Activated CD8-positive, alpha-beta T cell treated with anti-CD3 and anti-CD28 coated beads, Interleukin-2, amount 10 ng/mL, durations not matched to agents 7 days and 5 days (primary cell): ENCODE data around the gene ZNF512B. TPM values are rescaled to one million over a fixed set of nuclear protein-coding genes. Genes with fewer than 3 reads are reported as not detected.

Experiments used
- ATAC-seq: fragments of 150-1000 bp; cut with Tn5 transposase; one replicate; pipeline ENCODE4 v1.10.0; 2021; ENCODE audit warnings: moderate library complexity
- CTCF ChIA-PET: fragments of 350-600 bp; sonication (Branson Sonifier 250); formaldehyde crosslinking; loops from one replicate; lab custom pipeline; 2021; ENCODE audit warnings: antibody characterized with exemption; lab: Charles Lee
- POLR2A ChIA-PET: fragments of 350-600 bp; sonication (Branson Sonifier 250); formaldehyde crosslinking; loops from one replicate; lab custom pipeline; 2021; ENCODE audit warnings: antibody characterized with exemption; lab: Charles Lee
- DNase-seq: peaks from one replicate; pipeline ENCODE4 v3.0.0-alpha.2; 2020
- H3K27ac Mint-ChIP-seq: one replicate; pipeline ENCODE4 v1.8.0; 2021; ENCODE audit warnings: mild to moderate bottlenecking, mixed read lengths
- H3K27me3 Mint-ChIP-seq: one replicate; pipeline ENCODE4 v1.8.0; 2021; ENCODE audit warnings: low read depth, mixed read lengths
- H3K36me3 Mint-ChIP-seq: one replicate; pipeline ENCODE4 v1.8.0; 2021; ENCODE audit warnings: low read depth, mixed read lengths
- H3K4me1 Mint-ChIP-seq: one replicate; pipeline ENCODE4 v1.8.0; 2021; ENCODE audit warnings: low read depth, mixed read lengths
- H3K4me3 Mint-ChIP-seq: one replicate; pipeline ENCODE4 v1.8.0; 2021; ENCODE audit warnings: mild to moderate bottlenecking, mixed read lengths
- H3K9me3 Mint-ChIP-seq: one replicate; pipeline ENCODE4 v1.8.0; 2022; ENCODE audit warnings: mixed read lengths; ENCODE audit not compliant: insufficient read depth
- total RNA-seq, 2 experiments: library from RNA; stranded (reverse); gene quantifications; one replicate each; pipeline ENCODE4 v1.2.3, GENCODE V29; 2021

The ZNF512B gene
- total RNA-seq, 2 experiments from 2014 or later: 12.0 to 12.1 TPM

DNA sequence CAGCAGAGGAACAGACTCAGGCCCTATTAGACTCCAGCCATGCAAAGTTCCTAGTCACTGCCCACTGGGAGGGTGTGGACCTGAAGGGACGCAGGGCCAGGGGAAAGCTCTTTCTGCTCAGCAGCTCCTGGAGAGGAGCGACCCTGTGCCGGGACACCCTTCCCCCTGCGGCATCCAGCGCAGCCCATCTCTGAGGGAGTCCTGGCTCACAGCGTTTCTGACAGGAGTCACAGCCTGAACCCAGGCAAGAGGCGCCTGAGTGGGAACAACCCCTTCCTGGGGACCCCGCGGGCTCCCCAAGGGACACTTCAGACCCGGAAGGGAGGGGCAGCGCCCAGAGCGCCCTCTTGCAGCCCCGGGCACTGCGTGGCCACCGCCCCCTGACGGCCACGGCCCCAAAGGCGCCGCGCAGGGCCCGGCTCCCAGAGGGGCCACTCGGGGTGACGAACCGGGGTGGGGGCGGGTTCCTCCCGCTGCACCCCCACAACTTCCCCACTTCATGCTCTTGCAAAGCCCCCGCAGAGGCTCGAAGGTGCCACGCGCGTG is 14.4 kb downstream of the ZNF512B start:
- DNase-seq (no peak), ATAC-seq (peak; percentile 31)
- Mint-ChIP-seq H3K4me1 (peaks cover 41% of the 10 kb centered on the region), H3K9me3 (no peaks in the 10 kb centered on the region), H3K27ac (peak overlapping the region; percentile 78), H3K36me3 (peaks cover 8% of the 10 kb centered on the region), H3K27me3 (no peaks in the 10 kb centered on the region), H3K4me3 (peak overlapping the region; percentile 83)
- ChIA-PET CTCF (interaction anchor here (0.6 to 1.9 kb wide), 4 partner anchors 25 to 867 kb away, joined by 3 to 13 read pairs (median 4); partner anchors contain the start of gene PRPF6), POLR2A (interaction anchor here (1.2 kb wide), 1 partner anchor 12 kb away, joined by 5 read pairs; no protein-coding TSS in a partner anchor)

DNA sequence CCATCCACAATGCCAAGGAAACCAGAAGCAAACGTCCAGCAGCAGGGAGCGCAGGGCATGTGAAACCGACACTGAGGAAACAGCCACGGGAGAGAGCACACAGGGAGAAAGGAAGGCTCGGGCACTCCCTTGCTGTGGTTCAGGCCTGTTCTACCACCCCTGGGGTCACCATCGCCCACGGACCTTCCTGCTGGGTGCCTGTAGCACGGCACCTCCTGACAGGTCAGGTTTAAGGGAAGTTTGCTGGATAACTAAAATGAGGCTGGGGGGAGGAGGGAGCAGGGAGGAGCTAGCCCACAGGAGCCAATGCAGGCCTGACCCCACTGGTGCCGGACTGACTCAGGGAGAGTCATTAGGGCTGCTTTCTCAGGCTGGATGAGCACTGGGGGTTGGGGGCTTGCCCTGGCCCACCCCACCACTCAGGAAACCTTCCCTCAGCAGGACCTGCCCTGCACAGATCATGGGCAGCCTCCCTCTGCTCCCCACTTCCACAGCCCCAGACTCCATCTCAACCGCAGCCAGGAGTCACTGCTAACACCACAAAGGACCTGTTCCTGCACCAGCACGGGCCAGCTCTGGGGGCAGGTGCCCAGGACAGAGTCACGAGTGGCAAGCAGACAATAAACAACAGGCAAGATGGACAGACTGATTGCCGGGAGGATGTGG is 15.8 kb downstream of the ZNF512B start:
- H3K4me1 Mint-ChIP-seq: peaks cover 53% of the 10 kb centered on the region
- CTCF ChIA-PET: no interaction called here

DNA sequence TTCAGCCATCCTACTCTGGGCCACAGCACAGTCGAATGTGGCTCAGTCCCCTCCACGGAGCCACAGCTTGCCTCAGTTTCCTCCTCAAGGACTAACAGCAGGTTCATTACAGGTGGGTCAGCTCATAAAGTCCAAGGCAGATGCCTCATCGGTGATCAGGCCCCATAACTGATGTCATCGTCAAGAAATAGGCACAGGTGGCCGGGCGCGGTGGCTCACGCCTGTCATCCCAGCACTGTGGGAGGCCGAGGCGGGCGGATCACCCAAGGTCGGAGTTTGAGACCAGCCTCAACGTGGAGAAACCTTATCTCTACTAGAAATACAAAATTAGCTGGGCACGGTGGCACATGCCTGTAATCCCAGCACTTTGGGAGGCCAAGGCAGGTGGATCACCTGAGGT is 17.0 kb downstream of the ZNF512B start:
- H3K9me3 Mint-ChIP-seq: no peaks in the 10 kb centered on the region
- peaks cover 57% of the 10 kb centered on the region for H3K4me1 Mint-ChIP-seq
- ATAC-seq (no peak), DNase-seq (no peak)
- no peaks in the 10 kb centered on the region for H3K27me3 Mint-ChIP-seq
- H3K27ac Mint-ChIP-seq: no peak overlapping the region
- no peak overlapping the region for H3K4me3 Mint-ChIP-seq
- ChIA-PET CTCF (no interaction called here), POLR2A (no interaction called here)
- H3K36me3 Mint-ChIP-seq: peaks cover 10% of the 10 kb centered on the region

More for the DNA sequence above, 15.8 kb downstream of the ZNF512B start:
- Mint-ChIP-seq H3K4me3 (peak overlapping the region; percentile 83), H3K27ac (peak overlapping the region; percentile 61), H3K27me3 (no peaks in the 10 kb centered on the region), H3K36me3 (peaks cover 8% of the 10 kb centered on the region), H3K9me3 (no peaks in the 10 kb centered on the region)
- POLR2A ChIA-PET: no interaction called here
- ATAC-seq (no peak), DNase-seq (no peak)

DNA sequence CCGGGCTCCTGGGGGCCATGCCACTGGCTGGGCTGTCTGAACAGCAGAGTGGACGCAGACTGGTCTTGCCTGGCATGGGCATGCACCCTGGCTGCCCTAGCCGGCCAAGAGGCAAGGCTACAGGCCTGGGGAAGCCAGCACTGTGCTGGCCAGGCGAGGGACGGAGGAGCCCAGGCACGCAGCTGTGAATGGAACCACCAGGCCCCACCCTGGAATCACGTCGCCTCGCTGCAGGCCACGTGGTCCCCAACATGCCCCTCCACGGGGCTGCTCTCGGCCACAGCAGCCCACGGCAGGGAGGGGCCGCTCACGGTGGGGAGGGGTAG is 17.6 kb downstream of the ZNF512B start:
- peaks cover 10% of the 10 kb centered on the region for H3K36me3 Mint-ChIP-seq
- no peak overlapping the region for H3K4me3 Mint-ChIP-seq
- H3K9me3 Mint-ChIP-seq: no peaks in the 10 kb centered on the region
- no peak for DNase-seq
- H3K27ac Mint-ChIP-seq: no peak overlapping the region
- H3K27me3 Mint-ChIP-seq: no peaks in the 10 kb centered on the region
- ATAC-seq: no peak
- ChIA-PET POLR2A (interaction anchor here (1.3 kb wide), 1 partner anchor 10 kb away, joined by 3 read pairs; no protein-coding TSS in a partner anchor), CTCF (no interaction called here)
- peaks cover 57% of the 10 kb centered on the region for H3K4me1 Mint-ChIP-seq

DNA sequence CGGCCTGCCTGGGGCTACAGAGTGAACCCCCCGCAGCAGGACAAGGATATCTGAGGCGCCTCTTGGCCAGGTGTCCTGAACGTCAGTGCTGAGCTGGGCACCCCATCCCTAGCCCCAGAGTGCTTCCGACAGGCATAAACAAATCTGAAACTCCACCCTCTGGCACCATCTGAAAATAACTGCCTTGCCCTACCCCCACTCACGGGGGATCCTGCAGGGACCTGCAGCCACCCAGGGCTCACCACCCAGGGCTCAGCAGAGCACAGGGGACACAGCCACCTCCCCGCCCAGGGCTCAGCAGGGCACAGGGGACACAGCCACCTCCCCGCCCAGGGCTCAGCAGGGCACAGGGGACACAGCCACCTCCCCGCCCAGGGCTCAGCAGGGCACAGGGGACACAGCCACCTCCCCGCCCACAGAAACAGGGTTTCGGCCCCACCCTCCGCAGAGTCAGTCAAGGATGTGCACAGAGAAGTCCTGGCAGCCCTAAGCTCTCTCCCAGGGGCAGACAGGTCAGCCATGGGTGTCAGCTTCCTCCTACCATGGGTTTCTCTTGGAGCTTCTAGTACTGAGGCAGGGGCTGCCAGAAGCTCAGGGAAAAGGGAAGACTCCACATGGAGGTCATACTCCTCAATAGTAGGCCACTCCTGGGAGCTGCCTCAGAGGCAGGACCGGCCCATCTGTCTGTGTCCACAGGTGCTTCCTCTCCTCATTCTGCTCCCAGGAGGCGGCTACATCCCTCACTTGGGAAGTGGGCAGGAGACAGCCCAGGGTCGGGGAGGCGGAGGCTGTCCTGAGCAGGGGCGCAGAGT is 18.1 kb downstream of the ZNF512B start:
- ATAC-seq (no peak), DNase-seq (no peak)
- Mint-ChIP-seq H3K9me3 (no peaks in the 10 kb centered on the region), H3K4me3 (no peak overlapping the region), H3K27me3 (no peaks in the 10 kb centered on the region), H3K36me3 (peaks cover 10% of the 10 kb centered on the region), H3K4me1 (peaks cover 59% of the 10 kb centered on the region), H3K27ac (no peak overlapping the region)
- POLR2A ChIA-PET: interaction anchor here (1.3 kb wide), 1 partner anchor 10 kb away, joined by 3 read pairs; no protein-coding TSS in a partner anchor
- CTCF ChIA-PET: no interaction called here

DNA sequence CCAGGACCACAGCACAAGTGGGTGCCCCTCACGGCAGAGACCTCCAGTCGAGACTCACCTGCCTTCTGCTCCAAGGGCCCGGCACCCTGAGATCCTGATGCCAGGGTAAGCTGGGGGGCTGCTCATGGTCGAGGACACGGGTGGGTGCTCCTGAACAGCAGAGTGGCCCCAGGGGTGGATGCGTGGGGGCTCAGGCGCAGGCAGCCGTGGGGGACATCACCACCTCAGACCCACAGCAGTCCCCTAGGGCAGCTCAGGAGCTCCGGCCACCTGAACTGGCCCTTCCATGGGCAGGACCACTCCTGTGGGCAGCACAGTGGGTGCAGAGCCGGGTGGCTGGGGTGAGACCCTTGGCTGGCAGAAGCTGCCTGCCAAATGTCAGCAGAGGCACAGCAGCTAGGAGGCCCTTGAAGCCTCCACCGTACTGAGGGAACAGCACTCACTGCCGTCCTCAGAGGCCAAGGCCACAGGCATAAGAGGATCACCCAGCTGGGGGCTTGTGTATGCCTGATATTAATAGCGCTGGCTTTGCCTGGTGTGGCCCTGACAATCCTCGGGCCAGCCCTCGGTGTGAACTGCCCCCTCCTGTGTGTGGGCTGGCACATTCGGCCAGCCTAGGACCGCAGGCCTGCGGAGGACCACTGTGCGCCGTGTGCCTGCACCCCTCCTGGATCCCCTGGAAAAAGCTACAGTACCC is 18.9 kb downstream of the ZNF512B start:
- no peak overlapping the region for H3K4me3 Mint-ChIP-seq
- H3K4me1 Mint-ChIP-seq: peaks cover 57% of the 10 kb centered on the region
- H3K27me3 Mint-ChIP-seq: no peaks in the 10 kb centered on the region
- no peaks in the 10 kb centered on the region for H3K9me3 Mint-ChIP-seq
- POLR2A ChIA-PET: interaction anchor here (1.3 kb wide), 1 partner anchor 9 kb away, joined by 3 read pairs; no protein-coding TSS in a partner anchor
- CTCF ChIA-PET: no interaction called here
- H3K36me3 Mint-ChIP-seq: peaks cover 10% of the 10 kb centered on the region
- DNase-seq: no peak
- no peak for ATAC-seq
- no peak overlapping the region for H3K27ac Mint-ChIP-seq

DNA sequence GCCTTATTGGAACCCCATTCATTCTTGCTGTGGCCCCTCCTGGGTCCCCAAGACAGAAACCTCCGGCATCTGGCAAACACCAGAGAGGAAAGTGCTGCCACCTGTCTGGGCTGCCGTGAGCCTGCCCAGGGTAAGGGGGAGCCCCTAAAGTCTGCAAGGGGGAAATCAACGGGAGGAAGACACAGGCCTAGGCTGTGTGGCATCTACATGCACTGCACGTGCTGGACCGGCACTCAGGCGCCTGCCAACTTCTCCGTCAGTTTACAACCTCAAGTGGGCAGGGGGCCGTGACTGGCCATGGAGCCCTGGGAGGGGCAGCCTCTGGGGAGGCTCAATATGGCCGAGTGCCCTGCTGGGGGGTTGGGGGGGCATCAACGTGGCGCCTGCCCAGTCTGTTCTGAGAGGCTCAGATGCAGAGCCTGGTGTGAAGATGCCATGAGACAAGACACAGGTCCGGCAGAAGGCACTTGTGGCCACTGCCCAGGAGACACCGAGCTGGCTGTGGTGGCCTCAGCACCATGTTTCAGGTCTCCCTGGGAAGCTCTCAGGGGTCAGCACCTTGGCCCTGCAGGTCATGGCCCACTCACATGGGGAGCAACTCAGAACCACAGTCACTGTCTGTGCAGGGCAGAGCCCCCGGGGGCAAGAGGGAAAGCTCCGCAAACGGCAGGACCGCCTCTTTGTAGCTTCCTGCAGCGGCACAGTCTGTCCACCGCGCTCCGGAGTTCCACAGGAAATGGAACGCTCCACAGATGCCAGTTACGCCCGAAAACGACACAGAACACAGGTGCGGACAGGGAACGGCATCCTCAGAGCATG is 21.9 kb downstream of the ZNF512B start:
- Mint-ChIP-seq H3K4me3 (peak overlapping the region; percentile 72), H3K9me3 (no peaks in the 10 kb centered on the region), H3K36me3 (peaks cover 13% of the 10 kb centered on the region), H3K27me3 (no peaks in the 10 kb centered on the region), H3K4me1 (peaks cover 39% of the 10 kb centered on the region), H3K27ac (peak overlapping the region; percentile 86)
- ATAC-seq: peak; percentile 38
- DNase-seq: peak; percentile 60
- ChIA-PET CTCF (interaction anchor here (0.5 to 1.0 kb wide), 2 partner anchors 20 to 218 kb away, joined by 3 read pairs; no protein-coding TSS in a partner anchor), POLR2A (no interaction called here)

DNA sequence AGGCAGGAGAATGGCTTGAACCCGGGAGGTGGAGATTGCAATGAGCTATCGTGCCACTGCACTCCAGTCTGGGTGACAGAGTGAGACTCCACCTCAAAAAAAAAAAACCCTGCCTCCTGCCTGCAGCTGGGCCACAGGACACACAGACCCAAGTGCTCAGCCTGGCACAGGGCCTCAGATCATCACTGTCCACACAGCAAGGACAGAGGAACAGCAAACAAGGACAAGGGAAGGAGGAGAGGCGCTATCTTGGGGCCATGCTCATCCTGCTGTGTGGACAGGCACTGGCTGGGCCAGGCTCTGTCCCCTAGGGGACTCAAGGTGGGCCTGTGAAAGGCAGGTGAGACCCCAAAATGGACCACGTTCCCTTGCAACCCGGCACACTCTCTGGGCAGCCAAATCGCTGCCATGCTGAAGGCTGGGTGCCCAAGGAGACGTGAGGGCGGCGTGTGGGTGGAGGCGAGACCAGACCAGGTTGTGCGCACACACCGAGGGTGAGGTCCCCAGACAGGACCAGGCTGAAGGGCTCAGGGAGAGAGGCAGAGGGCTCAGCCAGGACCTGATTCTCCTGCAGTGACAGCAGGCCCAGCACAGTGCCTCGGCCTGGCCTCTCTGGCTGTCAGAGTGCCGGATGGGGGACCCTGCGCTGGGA is 22.6 kb downstream of the ZNF512B start:
- POLR2A ChIA-PET: no interaction called here
- peaks cover 16% of the 10 kb centered on the region for H3K36me3 Mint-ChIP-seq
- DNase-seq (no peak), ATAC-seq (no peak)
- peak overlapping the region; percentile 43 for H3K4me3 Mint-ChIP-seq
- no peaks in the 10 kb centered on the region for H3K27me3 Mint-ChIP-seq
- peaks cover 40% of the 10 kb centered on the region for H3K4me1 Mint-ChIP-seq
- peak overlapping the region; percentile 86 for H3K27ac Mint-ChIP-seq
- no peaks in the 10 kb centered on the region for H3K9me3 Mint-ChIP-seq
- CTCF ChIA-PET: interaction anchor here (0.5 to 1.0 kb wide), 2 partner anchors 20 to 217 kb away, joined by 3 read pairs; no protein-coding TSS in a partner anchor

DNA sequence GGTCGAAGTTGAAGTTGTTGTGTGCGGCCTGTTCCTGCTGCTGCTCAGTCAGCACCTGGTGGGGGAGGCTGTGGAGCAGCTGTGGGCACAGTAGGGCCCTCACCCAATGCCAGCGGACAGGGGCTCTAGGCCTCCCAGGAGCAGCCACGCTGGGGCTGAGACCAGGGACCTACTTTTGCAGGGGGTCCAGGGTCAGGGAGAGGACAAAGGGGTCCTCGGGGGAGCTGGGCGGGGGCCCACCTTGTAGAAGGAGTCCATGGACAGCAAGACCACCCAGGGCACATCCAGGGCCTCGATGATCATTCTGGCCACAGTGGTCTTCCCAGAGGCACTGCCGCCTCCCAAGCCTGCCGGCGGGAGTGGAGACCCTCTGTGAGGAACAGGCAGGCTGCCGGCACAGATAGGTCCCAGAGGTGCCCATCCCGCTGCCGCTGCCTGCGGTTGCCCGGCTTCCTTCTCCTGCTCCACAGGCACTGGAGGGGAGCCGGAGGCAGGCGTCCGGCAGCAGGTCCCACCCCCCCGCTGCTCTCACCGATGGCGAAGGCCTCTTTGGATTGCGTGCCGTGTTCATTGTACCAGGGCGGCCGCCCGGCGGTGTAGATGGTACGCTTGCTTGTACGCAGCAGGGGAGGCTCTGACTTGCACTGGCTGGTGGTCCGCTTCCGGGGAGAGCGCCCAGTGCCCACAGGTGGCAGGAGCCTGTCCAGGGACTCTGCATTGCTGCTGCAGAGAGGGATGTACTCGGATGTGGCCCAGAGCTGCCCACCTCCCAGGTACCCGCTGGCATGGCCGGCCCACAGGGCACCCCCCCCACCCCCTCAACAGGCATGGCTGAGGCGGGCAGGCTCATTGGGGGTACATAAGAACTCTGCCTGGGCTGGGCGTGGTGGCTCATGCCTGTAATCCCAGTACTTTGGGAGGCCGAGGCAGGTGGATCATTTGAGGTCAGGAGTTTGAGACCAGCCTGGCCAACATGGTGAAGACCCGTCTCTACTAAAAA is 23.5 kb downstream of the ZNF512B start:
- H3K27me3 Mint-ChIP-seq: no peaks in the 10 kb centered on the region
- H3K9me3 Mint-ChIP-seq: no peaks in the 10 kb centered on the region
- CTCF ChIA-PET: interaction anchor here (0.6 to 1.1 kb wide), 2 partner anchors 111 to 174 kb away, joined by 3 read pairs; no protein-coding TSS in a partner anchor
- peaks cover 46% of the 10 kb centered on the region for H3K4me1 Mint-ChIP-seq
- POLR2A ChIA-PET: no interaction called here
- H3K36me3 Mint-ChIP-seq: peaks cover 19% of the 10 kb centered on the region
- DNase-seq (no peak), ATAC-seq (no peak)
- no peak overlapping the region for H3K4me3 Mint-ChIP-seq
- H3K27ac Mint-ChIP-seq: no peak overlapping the region
